GM12878 (cell line): ENCODE results near the gene CCND2. TPM values are rescaled to one million over a fixed set of nuclear protein-coding genes. Genes with fewer than 3 reads are reported as not detected.

Experiments
- ATAC-seq: fragments of 200-7000 bp; cut with Tn5 transposase; 3 replicates; pipeline ENCODE4 v1.9.1; 2020; ENCODE audit warnings: mild to moderate bottlenecking, moderate library complexity
- BruUV-seq: library from RNA; stranded (reverse); fragments of 400-500 nt; replicated peaks from 2 replicates; lab custom pipeline; 2021; lab: Mats Ljungman, UMichigan
- CTCF ChIA-PET: fragments of 300-600 bp; sonication (Branson Sonifier 250); formaldehyde crosslinking; extraction: SDS; loops from one replicate; lab custom pipeline; 2021; ENCODE audit warnings: inconsistent platforms; lab: Yijun Ruan, JAX
- POLR2A ChIA-PET: fragments of 350-600 bp; formaldehyde crosslinking; extraction: SDS; loops from one replicate; lab custom pipeline; 2021; ENCODE audit warnings: inconsistent platforms; lab: Charles Lee
- RAD21 ChIA-PET: fragments of 300-600 bp; sonication (Branson Sonifier 250); formaldehyde crosslinking; loops from one replicate; lab custom pipeline; 2023; ENCODE audit warnings: antibody characterized with exemption; ENCODE audit not compliant: unreplicated experiment; lab: Charles Lee
- SMC1A ChIA-PET: fragments of 300-600 bp; sonication (Branson Sonifier 250); formaldehyde crosslinking; loops from one replicate; lab custom pipeline; 2023; ENCODE audit not compliant: unreplicated experiment, uncharacterized antibody; lab: Charles Lee
- DNase-seq: peaks from one replicate; pipeline ENCODE4 v3.0.0-alpha.2; 2011; ENCODE audit warnings: low read depth, low spot score
- FAIRE-seq: peaks from 3 replicates; lab custom pipeline; 2011; peaks lifted over from hg19 to GRCh38; lab: Jason Lieb, UNC
- H2AFZ ChIP-seq: 2 replicates; pipeline ENCODE4 v1.6.0; 2011; ENCODE audit warnings: low read depth, low read length, control low read depth; ENCODE audit not compliant: control insufficient read depth
- H3K27ac ChIP-seq: 2 replicates; pipeline ENCODE4 v1.5.1; 2011; ENCODE audit warnings: control low read depth; ENCODE audit not compliant: control insufficient read depth, insufficient read depth
- H3K27me3 ChIP-seq, 2 experiments: replicated peaks in 1 of 2; 2 replicates each; pipeline versions ENCODE4 v1.6.0 to v1.6.1; 2011; ENCODE audit warnings: low read length in 1 of 2; ENCODE audit not compliant: control insufficient read depth in 2 of 2, insufficient read depth in 2 of 2
- H3K36me3 ChIP-seq, 2 experiments: 2 replicates each; pipeline ENCODE4 v1.5.1; 2011; ENCODE audit warnings: low read length in 1 of 2; ENCODE audit not compliant: control insufficient read depth in 2 of 2, insufficient read depth in 2 of 2
- H3K4me1 ChIP-seq: 2 replicates; pipeline ENCODE4 v1.6.1; 2011; ENCODE audit warnings: mild to moderate bottlenecking, low read length, moderate library complexity, mixed read lengths; ENCODE audit not compliant: control insufficient read depth, insufficient read depth
- H3K4me2 ChIP-seq: 2 replicates; pipeline ENCODE4 v1.6.0; 2011; ENCODE audit warnings: control low read depth; ENCODE audit not compliant: control insufficient read depth, insufficient read depth
- H3K4me3 ChIP-seq: fragments of 200-600 bp; sonication (generic); 2 replicates; pipeline ENCODE4 v1.5.1; 2016
- H3K79me2 ChIP-seq: 2 replicates; pipeline ENCODE4 v1.6.0; 2011; ENCODE audit warnings: low read length; ENCODE audit not compliant: control insufficient read depth, insufficient read depth
- H3K9ac ChIP-seq: 2 replicates; pipeline ENCODE4 v1.8.0; 2011; ENCODE audit warnings: low read length, control low read depth, mixed read lengths; ENCODE audit not compliant: control insufficient read depth, insufficient read depth
- H3K9me3 ChIP-seq: replicated peaks from 3 replicates; pipeline ENCODE4 v1.5.1; 2011; ENCODE audit warnings: mild to moderate bottlenecking, low read length; ENCODE audit not compliant: control insufficient read depth, insufficient read depth
- H4K20me1 ChIP-seq: 2 replicates; pipeline ENCODE4 v1.6.0; 2011; ENCODE audit not compliant: control insufficient read depth, insufficient read depth
- DPF2 ChIP-seq: fragments of 450-650 bp; IDR thresholded peaks from 2 replicates; pipeline ENCODE4 v1.6.1; 2017; ENCODE audit warnings: mild to moderate bottlenecking
- FOS ChIP-seq: IDR thresholded peaks from 3 replicates; pipeline ENCODE4 v1.6.1; 2011; ENCODE audit warnings: borderline replicate concordance; ENCODE audit not compliant: insufficient read length; ENCODE audit errors: extremely low read depth
- MAX ChIP-seq: IDR thresholded peaks from 2 replicates; pipeline ENCODE4 v1.6.1; 2012; ENCODE audit warnings: low read depth, low read length, improper control_type of control experiment
- POLR2AphosphoS2 ChIP-seq: IDR thresholded peaks from 2 replicates; pipeline ENCODE4 v1.6.1; 2011; ENCODE audit warnings: low read depth, mild to moderate bottlenecking, low read length, improper control_type of control experiment, moderate library complexity
- SKIL ChIP-seq: fragments of 450-650 bp; IDR thresholded peaks from 2 replicates; pipeline ENCODE4 v1.6.1; 2017; ENCODE audit warnings: mild to moderate bottlenecking, low read depth, inconsistent platforms; ENCODE audit not compliant: poor library complexity, severe bottlenecking
- SMC3 ChIP-seq: IDR thresholded peaks from 2 replicates; pipeline ENCODE4 v1.6.1; 2011; ENCODE audit warnings: low read length, improper control_type of control experiment, borderline replicate concordance
- ZZZ3 ChIP-seq: IDR thresholded peaks from 2 replicates; pipeline ENCODE4 v1.6.1; 2011; ENCODE audit warnings: low read depth; ENCODE audit not compliant: control insufficient read depth, insufficient read length
- WGBS: methylation state at CpG from one replicate; pipeline ENCODE4 v1.1.6; 2016; ENCODE audit warnings: low lambda C conversion rate; ENCODE audit not compliant: insufficient replicate concordance, insufficient coverage; ENCODE audit errors: missing lambda C conversion rate; 5-methylcytosine and 5-hydroxymethylcytosine counted together
- in situ Hi-C: fragments of 300-500 bp; cut with MboI; formaldehyde crosslinking; loops from 9 replicates; pipeline ENCODE4 v1.14.3; 2018; ENCODE audit warnings: mixed read lengths
- intact Hi-C: fragments of 100-400 bp; cut with micrococcal nuclease; formaldehyde crosslinking; loops from one replicate; pipeline ENCODE4 v1.14.2; 2022; ENCODE audit not compliant: unreplicated experiment
- polyA plus RNA-seq, 11 experiments: library from polyadenylated mRNA; depleted of rRNA in 4 of 11; unstranded in 6 of 11; stranded (reverse) in 5 of 11; fragments of >200 nt; fragmentation: Nextera tagmentation in 4 of 11; fragmentation: Illumina TruSeq in 1 of 11; extraction: Ambion mirVana in 4 of 11; extraction: Trizol in 1 of 11; gene quantifications; 1 replicate in 1 of 11; 2 replicates in 10 of 11; pipeline versions ENCODE4 v1.2.1 to v1.2.3, GENCODE V29; 2011 to 2016; ENCODE audit warnings: inconsistent platforms in 2 of 11, missing spikeins in 2 of 11, low read depth in 1 of 11
- total RNA-seq, 4 experiments: library from RNA; depleted of rRNA in 3 of 4; stranded (reverse); fragments of >200 nt in 3 of 4; fragmentation: Illumina TruSeq in 1 of 4; extraction: Trizol in 1 of 4; gene quantifications; 2 replicates each; pipeline versions ENCODE4 v1.2.1 to v1.2.3, GENCODE V29; 2013 to 2021
- TF ChIP-seq, protein P1 (sequence below): IDR thresholded peaks from 2 replicates; pipeline ENCODE4 v1.6.1; 2011; ENCODE audit warnings: borderline replicate concordance, low read depth, mild to moderate bottlenecking, moderate library complexity, mixed read lengths, low read length; ENCODE audit not compliant: insufficient read depth; ENCODE audit errors: extremely low read length
- TF ChIP-seq, protein P2 (sequence below): IDR thresholded peaks from 2 replicates; pipeline ENCODE4 v1.6.1; 2011; ENCODE audit warnings: mild to moderate bottlenecking, low read depth, low read length, moderate library complexity; ENCODE audit not compliant: insufficient replicate concordance
- TF ChIP-seq, protein P3 (sequence below): fragments of 450-650 bp; IDR thresholded peaks from 2 replicates; pipeline ENCODE4 v1.6.1; 2018; ENCODE audit warnings: mild to moderate bottlenecking, low read depth, moderate library complexity; ENCODE audit not compliant: partially characterized antibody

CCND2 gene
- total and polyA plus RNA-seq, 10 of the 15 experiments (the other 5 are each of a cell fraction or from before 2014, with no cell fraction given) = 30.1 to 263 (median 152) TPM

DNA sequence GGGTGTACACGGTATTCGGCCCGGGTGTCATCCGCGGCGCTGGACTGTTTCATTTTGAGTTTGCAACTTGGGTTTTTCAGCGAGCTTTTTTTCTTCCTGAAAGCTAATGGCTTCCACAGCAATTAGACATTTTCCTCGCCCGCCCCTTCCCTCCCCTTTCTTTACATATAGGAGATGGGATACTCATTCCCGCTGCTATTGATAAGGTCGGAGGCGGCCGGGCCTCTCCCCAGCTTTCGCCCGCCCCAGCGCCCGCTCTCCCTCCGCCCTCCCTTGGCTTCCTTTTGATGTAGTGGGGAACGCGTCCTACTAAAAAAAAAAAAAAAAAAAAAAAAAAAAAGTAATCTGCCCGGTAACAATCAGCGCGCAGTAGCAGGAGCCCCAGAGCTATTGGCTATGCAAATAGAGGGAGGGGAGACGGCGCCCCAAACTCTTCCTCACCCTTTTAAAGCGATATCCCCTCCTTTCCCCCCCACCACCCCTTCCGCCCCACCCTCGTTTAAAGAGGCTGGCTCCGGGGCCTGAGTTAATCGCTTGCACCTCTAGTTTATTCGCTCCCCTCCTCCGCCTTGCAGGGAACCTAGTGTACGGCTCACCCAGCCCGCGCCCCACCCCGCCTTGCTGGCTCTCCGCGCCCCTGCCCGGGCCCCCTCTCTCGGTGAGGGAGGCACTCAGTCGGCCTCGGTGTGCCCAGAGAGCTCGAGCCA lies 1.7 kb upstream of the CCND2 start:
- intact Hi-C loops = loop anchor here (1.0 to 10.0 kb wide), 4 partner anchors 119 to 400 kb away; partner anchors contain the start of gene PARP11
- POLR2A ChIA-PET = interaction anchor here (0.6 to 12.1 kb wide), 26 partner anchors 8 to 1778 kb away, joined by 3 to 193 read pairs (median 5); no protein-coding TSS in a partner anchor
- peak; percentile 60 for ATAC-seq
- TF ChIP-seq, protein P1, sequence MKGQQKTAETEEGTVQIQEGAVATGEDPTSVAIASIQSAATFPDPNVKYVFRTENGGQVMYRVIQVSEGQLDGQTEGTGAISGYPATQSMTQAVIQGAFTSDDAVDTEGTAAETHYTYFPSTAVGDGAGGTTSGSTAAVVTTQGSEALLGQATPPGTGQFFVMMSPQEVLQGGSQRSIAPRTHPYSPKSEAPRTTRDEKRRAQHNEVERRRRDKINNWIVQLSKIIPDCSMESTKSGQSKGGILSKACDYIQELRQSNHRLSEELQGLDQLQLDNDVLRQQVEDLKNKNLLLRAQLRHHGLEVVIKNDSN = no peak
- TF ChIP-seq, protein P2, sequence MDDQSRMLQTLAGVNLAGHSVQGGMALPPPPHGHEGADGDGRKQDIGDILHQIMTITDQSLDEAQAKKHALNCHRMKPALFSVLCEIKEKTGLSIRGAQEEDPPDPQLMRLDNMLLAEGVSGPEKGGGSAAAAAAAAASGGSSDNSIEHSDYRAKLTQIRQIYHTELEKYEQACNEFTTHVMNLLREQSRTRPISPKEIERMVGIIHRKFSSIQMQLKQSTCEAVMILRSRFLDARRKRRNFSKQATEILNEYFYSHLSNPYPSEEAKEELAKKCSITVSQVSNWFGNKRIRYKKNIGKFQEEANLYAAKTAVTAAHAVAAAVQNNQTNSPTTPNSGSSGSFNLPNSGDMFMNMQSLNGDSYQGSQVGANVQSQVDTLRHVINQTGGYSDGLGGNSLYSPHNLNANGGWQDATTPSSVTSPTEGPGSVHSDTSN = no peak
- TF ChIP-seq MAX (no peak), DPF2 (no peak; the same call in 1 of the 2 replicates), SMC3 (no peak; the same call in 1 of the 2 replicates), ZZZ3 (no peak), SKIL (no peak), FOS (no peak), POLR2AphosphoS2 (peak; percentile 72; the same call in 1 of the 2 replicates)
- TF ChIP-seq, protein P3, sequence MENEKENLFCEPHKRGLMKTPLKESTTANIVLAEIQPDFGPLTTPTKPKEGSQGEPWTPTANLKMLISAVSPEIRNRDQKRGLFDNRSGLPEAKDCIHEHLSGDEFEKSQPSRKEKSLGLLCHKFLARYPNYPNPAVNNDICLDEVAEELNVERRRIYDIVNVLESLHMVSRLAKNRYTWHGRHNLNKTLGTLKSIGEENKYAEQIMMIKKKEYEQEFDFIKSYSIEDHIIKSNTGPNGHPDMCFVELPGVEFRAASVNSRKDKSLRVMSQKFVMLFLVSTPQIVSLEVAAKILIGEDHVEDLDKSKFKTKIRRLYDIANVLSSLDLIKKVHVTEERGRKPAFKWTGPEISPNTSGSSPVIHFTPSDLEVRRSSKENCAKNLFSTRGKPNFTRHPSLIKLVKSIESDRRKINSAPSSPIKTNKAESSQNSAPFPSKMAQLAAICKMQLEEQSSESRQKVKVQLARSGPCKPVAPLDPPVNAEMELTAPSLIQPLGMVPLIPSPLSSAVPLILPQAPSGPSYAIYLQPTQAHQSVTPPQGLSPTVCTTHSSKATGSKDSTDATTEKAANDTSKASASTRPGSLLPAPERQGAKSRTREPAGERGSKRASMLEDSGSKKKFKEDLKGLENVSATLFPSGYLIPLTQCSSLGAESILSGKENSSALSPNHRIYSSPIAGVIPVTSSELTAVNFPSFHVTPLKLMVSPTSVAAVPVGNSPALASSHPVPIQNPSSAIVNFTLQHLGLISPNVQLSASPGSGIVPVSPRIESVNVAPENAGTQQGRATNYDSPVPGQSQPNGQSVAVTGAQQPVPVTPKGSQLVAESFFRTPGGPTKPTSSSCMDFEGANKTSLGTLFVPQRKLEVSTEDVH = no peak

More for the DNA sequence above, 1.7 kb upstream of the CCND2 start:
- WGBS = under 1% methylated on average over 30 of the region's 43 CpGs
- H2AFZ ChIP-seq = peak overlapping the region; percentile 66
- peak overlapping the region; percentile 86 for H3K27ac ChIP-seq
- peaks cover 52% of the 10 kb centered on the region for H3K79me2 ChIP-seq
- SMC1A ChIA-PET = interaction anchor here (0.7 to 14.5 kb wide), 8 partner anchors 10 to 164 kb away, joined by 3 to 344 read pairs (median 11); no protein-coding TSS in a partner anchor
- FAIRE-seq = peak; percentile 35
- no peaks in the 10 kb centered on the region; a peak in 1 of 4 replicates for H3K27me3 ChIP-seq
- peak overlapping the region; percentile 98 for H3K4me2 ChIP-seq
- H3K36me3 ChIP-seq = no peaks in the 10 kb centered on the region
- CTCF ChIA-PET = interaction anchor here (1.1 to 13.0 kb wide), 6 partner anchors 56 to 386 kb away, joined by 3 to 184 read pairs (median 20); no protein-coding TSS in a partner anchor
- in situ Hi-C loops = loop anchor here (10.0 kb wide), 1 partner anchor 127 kb away; no protein-coding TSS in a partner anchor
- peaks cover 17% of the 10 kb centered on the region for H3K4me1 ChIP-seq
- H4K20me1 ChIP-seq = no peaks in the 10 kb centered on the region
- H3K4me3 ChIP-seq = peak overlapping the region; percentile 99
- H3K9ac ChIP-seq = peak overlapping the region; percentile 96
- BruUV-seq = no TSS peak
- H3K9me3 ChIP-seq = no peaks in the 10 kb centered on the region
- RAD21 ChIA-PET = interaction anchor here (0.6 to 8.1 kb wide), 19 partner anchors 10 to 1438 kb away, joined by 3 to 171 read pairs (median 6); partner anchors contain the start of genes AKAP3 and NDUFA9
- peak; percentile 74 for DNase-seq
